GM19372 (cell line): ENCODE data around the gene STK32C.

Experiments used
- ATAC-seq: cut with Tn5 transposase; IDR thresholded peaks from one replicate; pipeline ENCODE4 v1.9.1; 2021; ENCODE audit warnings: mild to moderate bottlenecking, low read depth, moderate library complexity; ENCODE audit not compliant: unreplicated experiment

The STK32C gene

GRCh38 chr10:132192076-132192975, 115.4 kb downstream of the STK32C start:
- no peak for ATAC-seq

- no peak for ATAC-seq
Measured at GRCh38 chr10:132189810-132190422, 117.8 kb downstream of the STK32C start.

GRCh38 chr10:132189016-132189415, 118.7 kb downstream of the STK32C start:
- ATAC-seq: no peak

GRCh38 chr10:132188331-132188730, 119.4 kb downstream of the STK32C start:
- no peak for ATAC-seq

- no peak for ATAC-seq
Measured at GRCh38 chr10:132187430-132188138, 120.2 kb downstream of the STK32C start.

- ATAC-seq: no peak
Measured at GRCh38 chr10:132186488-132187429, 121.0 kb downstream of the STK32C start, which contains the start of gene DPYSL4. Gene DPYSL4 (plus strand): TSS chr10:132186948. CDS start chr10:132187064, 116 bp downstream.

GRCh38 chr10:132185601-132186487, 121.9 kb downstream of the STK32C start:
- ATAC-seq: no peak

- no peak for ATAC-seq
Measured at GRCh38 chr10:132184816-132185593, 122.7 kb downstream of the STK32C start.

- ATAC-seq: no peak
Measured at GRCh38 chr10:132183046-132183445, 124.7 kb downstream of the STK32C start.

- ATAC-seq: no peak
Measured at GRCh38 chr10:132182591-132182990, 125.2 kb downstream of the STK32C start.

GRCh38 chr10:132181691-132182425, 125.9 kb downstream of the STK32C start:
- ATAC-seq: no peak

- ATAC-seq: no peak
Measured at GRCh38 chr10:132180736-132181135, 127.0 kb downstream of the STK32C start.

- ATAC-seq: no peak
Measured at GRCh38 chr10:132179551-132180392, 128.0 kb downstream of the STK32C start.

GRCh38 chr10:132178672-132179545, 128.8 kb downstream of the STK32C start:
- no peak for ATAC-seq

GRCh38 chr10:132178046-132178445, 129.7 kb downstream of the STK32C start:
- ATAC-seq: no peak
